Measurements from ENCODE around the gene GAREM2. TPM values are rescaled to one million over a fixed set of nuclear protein-coding genes. Genes with fewer than 3 reads are reported as not detected.

The GAREM2 gene
- 6.4 and 9.2 TPM in 2 replicates for polyA plus RNA-seq (2013)

GRCh38 chr2:26172871-26173775 is at the start of gene GAREM2:
GAREM2 (plus strand) TSS chr2:26173088; CDS start chr2:26173221, 133 bp downstream.
- no peak within 1 kb of the TSS for H3K14ac ChIP-seq (ENCODE audit: low read length)
- no peak for DNase-seq
- H3K36me3 ChIP-seq (ENCODE audit: control insufficient read depth in 1 of 2, insufficient read depth in 2 of 2, low read length in 2 of 2): no peaks in the 10 kb centered on the region
- no peak within 1 kb of the TSS for H3K18ac ChIP-seq (ENCODE audit: low read length)
- peaks cover 19% of the 10 kb centered on the region for H3K27me3 ChIP-seq (ENCODE audit: insufficient read depth, low read length)
- WGBS (ENCODE audit: extremely low coverage, insufficient coverage, insufficient read length): no CpG with 5 or more reads among the region's 102 CpGs
- no peak within 1 kb of the TSS for H2BK12ac ChIP-seq (ENCODE audit: low read length)
- H3K79me1 ChIP-seq (ENCODE audit: low read length): peaks cover 1% of the 10 kb centered on the region
- H3K79me2 ChIP-seq (ENCODE audit: control insufficient read depth, insufficient read depth, low read length, poor library complexity): no peaks in the 10 kb centered on the region
- H3K9ac ChIP-seq (ENCODE audit: low read length): no peak within 1 kb of the TSS
- no peak within 1 kb of the TSS for H2BK120ac ChIP-seq (ENCODE audit: insufficient read depth, low read length, poor library complexity)
- no peak within 1 kb of the TSS for H3K23ac ChIP-seq (ENCODE audit: low read length)
- no peaks in the 10 kb centered on the region for H3K9me3 ChIP-seq (ENCODE audit: insufficient read depth, low read depth, low read length)
- H4K12ac ChIP-seq (ENCODE audit: low read depth, low read length): no peak within 1 kb of the TSS
- no peak within 1 kb of the TSS for H3K27ac ChIP-seq (ENCODE audit: low read depth, low read length)
- peak within 1 kb of the TSS; percentile 89 for H3K4me2 ChIP-seq (ENCODE audit: low read length)
- H4K8ac ChIP-seq (ENCODE audit: low read depth, low read length): no peak within 1 kb of the TSS
- no peak within 1 kb of the TSS for H2AK5ac ChIP-seq (ENCODE audit: low read length)
- no peak within 1 kb of the TSS for H2BK5ac ChIP-seq (ENCODE audit: low read depth, low read length, poor library complexity)
- no peaks in the 10 kb centered on the region for H3K4me1 ChIP-seq (ENCODE audit: control insufficient read depth in 1 of 2, insufficient read depth in 2 of 2, low read length in 2 of 2)
- H3K4me3 ChIP-seq (ENCODE audit: low read depth, low read length): peak within 1 kb of the TSS; percentile 59
- no peak within 1 kb of the TSS for H4K91ac ChIP-seq (ENCODE audit: low read depth, low read length)
- H2AFZ ChIP-seq (ENCODE audit: insufficient read depth, low read length, poor library complexity): peak within 1 kb of the TSS; percentile 40
- H3K4ac ChIP-seq (ENCODE audit: low read depth, low read length): no peak within 1 kb of the TSS

DNA sequence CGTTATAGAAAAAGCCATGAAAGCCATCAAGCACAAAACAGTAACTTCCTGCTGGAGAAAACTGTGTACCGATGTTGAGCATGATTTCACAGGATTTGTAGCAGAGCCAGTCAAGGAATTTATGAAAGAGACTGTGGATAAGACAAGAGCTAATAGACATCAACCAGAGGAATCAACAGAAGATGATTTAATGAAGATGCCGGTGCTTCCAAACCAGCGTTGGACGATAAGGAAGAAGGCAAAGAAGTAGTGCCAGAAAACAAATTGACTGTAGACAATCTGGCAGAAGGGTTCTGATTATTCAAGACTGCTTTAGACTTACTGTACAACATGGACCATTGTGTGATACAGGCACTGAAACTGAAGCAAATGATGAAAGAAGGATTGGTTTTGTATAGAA is 49.5 kb upstream of the GAREM2 start:
- no peaks in the 10 kb centered on the region for H3K79me1 ChIP-seq (ENCODE audit: low read length)
- H4K8ac ChIP-seq (ENCODE audit: low read depth, low read length): no peak overlapping the region
- no peak overlapping the region for H3K14ac ChIP-seq (ENCODE audit: low read length)
- no peak overlapping the region for H2AFZ ChIP-seq (ENCODE audit: insufficient read depth, low read length, poor library complexity)
- no peak for DNase-seq
- no peak overlapping the region for H2BK120ac ChIP-seq (ENCODE audit: insufficient read depth, low read length, poor library complexity)
- H3K4me1 ChIP-seq (ENCODE audit: control insufficient read depth in 1 of 2, insufficient read depth in 2 of 2, low read length in 2 of 2): no peaks in the 10 kb centered on the region
- no CpG with 5 or more reads among the region's 5 CpGs for WGBS (ENCODE audit: extremely low coverage, insufficient coverage, insufficient read length)
- H3K4me3 ChIP-seq (ENCODE audit: low read depth, low read length): no peak overlapping the region
- no peaks in the 10 kb centered on the region for H3K27me3 ChIP-seq (ENCODE audit: insufficient read depth, low read length)
- H3K36me3 ChIP-seq (ENCODE audit: control insufficient read depth in 1 of 2, insufficient read depth in 2 of 2, low read length in 2 of 2): peaks cover 4 to 9% of the 10 kb centered on the region in 2 experiments
- no peak overlapping the region for H4K12ac ChIP-seq (ENCODE audit: low read depth, low read length)
- no peak overlapping the region for H3K27ac ChIP-seq (ENCODE audit: low read depth, low read length)
- H3K79me2 ChIP-seq (ENCODE audit: control insufficient read depth, insufficient read depth, low read length, poor library complexity): no peaks in the 10 kb centered on the region
- no peak overlapping the region for H3K9ac ChIP-seq (ENCODE audit: low read length)
- no peak overlapping the region for H3K4me2 ChIP-seq (ENCODE audit: low read length)
- no peak overlapping the region for H3K18ac ChIP-seq (ENCODE audit: low read length)
- no peak overlapping the region for H2BK12ac ChIP-seq (ENCODE audit: low read length)
- H3K9me3 ChIP-seq (ENCODE audit: insufficient read depth, low read depth, low read length): no peaks in the 10 kb centered on the region
- H3K4ac ChIP-seq (ENCODE audit: low read depth, low read length): no peak overlapping the region
- no peak overlapping the region for H4K91ac ChIP-seq (ENCODE audit: low read depth, low read length)
- H3K23ac ChIP-seq (ENCODE audit: low read length): no peak overlapping the region
- no peak overlapping the region for H2BK5ac ChIP-seq (ENCODE audit: low read depth, low read length, poor library complexity)
- H2AK5ac ChIP-seq (ENCODE audit: low read length): no peak overlapping the region

DNA sequence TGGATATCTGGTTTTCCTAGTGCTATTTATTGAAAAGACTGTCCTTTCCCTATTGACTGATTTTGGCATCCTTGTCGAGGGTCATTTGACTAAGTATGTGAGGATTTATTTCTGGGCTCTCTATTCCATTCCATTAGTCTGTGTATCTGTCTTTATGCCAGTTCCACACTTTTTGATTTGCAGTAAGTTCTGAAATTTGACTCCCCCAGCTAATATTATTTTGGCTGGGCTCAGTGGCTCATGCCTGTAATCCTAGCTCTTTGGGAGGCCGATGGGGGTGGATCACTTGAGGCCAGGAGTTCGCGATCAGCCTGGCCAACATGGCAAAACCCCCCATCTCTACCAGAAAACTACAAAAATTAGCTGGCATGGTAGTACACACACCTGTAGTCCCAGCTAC is 46.8 kb upstream of the GAREM2 start:
- Histone ChIP-seq H3K4me1 (ENCODE audit: control insufficient read depth in 1 of 2, insufficient read depth in 2 of 2, low read length in 2 of 2) (no peaks in the 10 kb centered on the region), H3K4ac (ENCODE audit: low read depth, low read length) (no peak overlapping the region), H2AK5ac (ENCODE audit: low read length) (no peak overlapping the region), H3K27me3 (ENCODE audit: insufficient read depth, low read length) (no peaks in the 10 kb centered on the region), H2BK5ac (ENCODE audit: low read depth, low read length, poor library complexity) (no peak overlapping the region), H3K9me3 (ENCODE audit: insufficient read depth, low read depth, low read length) (no peaks in the 10 kb centered on the region), H3K18ac (ENCODE audit: low read length) (no peak overlapping the region), H3K4me3 (ENCODE audit: low read depth, low read length) (no peak overlapping the region), H4K91ac (ENCODE audit: low read depth, low read length) (no peak overlapping the region), H2BK120ac (ENCODE audit: insufficient read depth, low read length, poor library complexity) (no peak overlapping the region), H3K9ac (ENCODE audit: low read length) (no peak overlapping the region), H3K79me2 (ENCODE audit: control insufficient read depth, insufficient read depth, low read length, poor library complexity) (no peaks in the 10 kb centered on the region), H4K12ac (ENCODE audit: low read depth, low read length) (no peak overlapping the region), H3K27ac (ENCODE audit: low read depth, low read length) (no peak overlapping the region), H3K23ac (ENCODE audit: low read length) (no peak overlapping the region), H2BK12ac (ENCODE audit: low read length) (no peak overlapping the region), H3K4me2 (ENCODE audit: low read length) (no peak overlapping the region), H3K79me1 (ENCODE audit: low read length) (no peaks in the 10 kb centered on the region), H4K8ac (ENCODE audit: low read depth, low read length) (no peak overlapping the region), H3K36me3 (ENCODE audit: control insufficient read depth in 1 of 2, insufficient read depth in 2 of 2, low read length in 2 of 2) (peaks cover 8 to 11% of the 10 kb centered on the region in 2 experiments), H2AFZ (ENCODE audit: insufficient read depth, low read length, poor library complexity) (no peak overlapping the region), H3K14ac (ENCODE audit: low read length) (no peak overlapping the region)
- WGBS (ENCODE audit: extremely low coverage, insufficient coverage, insufficient read length): no CpG with 5 or more reads among the region's 4 CpGs
- no peak for DNase-seq

GRCh38 chr2:26128176-26128575 is 44.7 kb upstream of the GAREM2 start:
- Histone ChIP-seq H3K4me2 (ENCODE audit: low read length) (no peak overlapping the region), H3K79me2 (ENCODE audit: control insufficient read depth, insufficient read depth, low read length, poor library complexity) (no peaks in the 10 kb centered on the region), H2BK12ac (ENCODE audit: low read length) (no peak overlapping the region), H3K9me3 (ENCODE audit: insufficient read depth, low read depth, low read length) (no peaks in the 10 kb centered on the region), H3K27ac (ENCODE audit: low read depth, low read length) (no peak overlapping the region), H2BK5ac (ENCODE audit: low read depth, low read length, poor library complexity) (no peak overlapping the region), H3K18ac (ENCODE audit: low read length) (peak overlapping the region; percentile 53), H3K9ac (ENCODE audit: low read length) (no peak overlapping the region), H3K27me3 (ENCODE audit: insufficient read depth, low read length) (no peaks in the 10 kb centered on the region), H3K36me3 (ENCODE audit: control insufficient read depth in 1 of 2, insufficient read depth in 2 of 2, low read length in 2 of 2) (peaks cover 8 to 9% of the 10 kb centered on the region in 2 experiments), H3K4me3 (ENCODE audit: low read depth, low read length) (no peak overlapping the region), H4K8ac (ENCODE audit: low read depth, low read length) (no peak overlapping the region), H3K14ac (ENCODE audit: low read length) (no peak overlapping the region), H4K12ac (ENCODE audit: low read depth, low read length) (no peak overlapping the region), H4K91ac (ENCODE audit: low read depth, low read length) (no peak overlapping the region), H3K4me1 (ENCODE audit: control insufficient read depth in 1 of 2, insufficient read depth in 2 of 2, low read length in 2 of 2) (no peaks in the 10 kb centered on the region), H2BK120ac (ENCODE audit: insufficient read depth, low read length, poor library complexity) (no peak overlapping the region), H3K23ac (ENCODE audit: low read length) (no peak overlapping the region), H3K4ac (ENCODE audit: low read depth, low read length) (no peak overlapping the region), H3K79me1 (ENCODE audit: low read length) (no peaks in the 10 kb centered on the region), H2AFZ (ENCODE audit: insufficient read depth, low read length, poor library complexity) (no peak overlapping the region), H2AK5ac (ENCODE audit: low read length) (no peak overlapping the region)
- no CpG with 5 or more reads among the region's 8 CpGs for WGBS (ENCODE audit: extremely low coverage, insufficient coverage, insufficient read length)
- no peak for DNase-seq

All from trophoblast cell (in vitro differentiated cells and primary cell).